ENCODE measurements around the gene ZKSCAN5. TPM values are rescaled to one million over a fixed set of nuclear protein-coding genes. Genes with fewer than 3 reads are reported as not detected.

ZKSCAN5 gene
- 8.7 and 10.7 TPM in 2 replicates for total RNA-seq

GRCh38 chr7:99504603-99505323, at the start of gene ZKSCAN5:
TSS of gene ZKSCAN5 (plus strand) at chr7:99504662. CDS start at chr7:99506045, 1,383 bp downstream.

GRCh38 chr7:99472561-99473314, 31.7 kb upstream of the ZKSCAN5 start, which contains the start of gene ZNF789:
TSS of gene ZNF789 (plus strand) at chr7:99472890. CDS start at chr7:99476457, 3,567 bp downstream.

GRCh38 chr7:99499721-99500636, 4.5 kb upstream of the ZKSCAN5 start, which contains the start of gene ZNF394:
TSS of gene ZNF394 (minus strand) at chr7:99500281. CDS start at chr7:99500093, 188 bp downstream.

GRCh38 chr7:99551767-99552463, 47.5 kb downstream of the ZKSCAN5 start, which contains the start of gene FAM200A:
TSS of gene FAM200A (minus strand) at chr7:99552114. CDS start at chr7:99548407, 3,707 bp downstream.

GRCh38 chr7:99558306-99559174, 54.1 kb downstream of the ZKSCAN5 start, which contains the start of gene ZNF655:
TSS of gene ZNF655 (plus strand) at chr7:99558642. CDS start at chr7:99560560, 1,918 bp downstream.

Other genes with a start within 250 kb of the ZKSCAN5 start
- gene MYH16, start 231.8 kb upstream of the ZKSCAN5 start, total RNA-seq = not detected in 2 replicates
- 265 and 297 TPM in 2 replicates for gene ARPC1A, start 178.8 kb upstream of the ZKSCAN5 start, total RNA-seq
- 603 and 610 TPM in 2 replicates for gene ARPC1B, start 129.9 kb upstream of the ZKSCAN5 start, total RNA-seq
- gene PDAP1, start 96.1 kb upstream of the ZKSCAN5 start, total RNA-seq = 29.8 and 31.1 TPM in 2 replicates
- gene BUD31, start 95.7 kb upstream of the ZKSCAN5 start, total RNA-seq = 104 and 151 TPM in 2 replicates
- 6.3 and 6.6 TPM in 2 replicates for gene PTCD1, start 65.9 kb upstream of the ZKSCAN5 start, total RNA-seq
- 26.5 and 27.6 TPM in 2 replicates for gene CPSF4, start 65.7 kb upstream of the ZKSCAN5 start, total RNA-seq
- gene ATP5MF, start 38.5 kb upstream of the ZKSCAN5 start, total RNA-seq = 201 and 565 TPM in 2 replicates
- 4.7 and 5.4 TPM in 2 replicates for gene ZNF789, start 31.8 kb upstream of the ZKSCAN5 start, total RNA-seq
- gene ZNF394, start 4.4 kb upstream of the ZKSCAN5 start, total RNA-seq = 19.7 and 21.1 TPM in 2 replicates
- 8.0 and 8.4 TPM in 2 replicates for gene FAM200A, start 47.5 kb downstream of the ZKSCAN5 start, total RNA-seq
- 38.6 and 43.2 TPM in 2 replicates for gene ZNF655, start 54.0 kb downstream of the ZKSCAN5 start, total RNA-seq
- gene TMEM225B, start 93.6 kb downstream of the ZKSCAN5 start, total RNA-seq = 1.3 and 1.5 TPM in 2 replicates
- 9.1 and 11.0 TPM in 2 replicates for gene ZSCAN25, start 112.3 kb downstream of the ZKSCAN5 start, total RNA-seq
- 3.1 and 3.9 TPM in 2 replicates for gene CYP3A5, start 175.3 kb downstream of the ZKSCAN5 start, total RNA-seq
- gene CYP3A7, start 230.5 kb downstream of the ZKSCAN5 start, total RNA-seq = 0.34 and 1.1 TPM in 2 replicates

All from bronchial smooth muscle cell (primary cell).